Cortex of kidney (tissue), 1 donor: ENCODE measurements around the gene NEB.

Source experiments
- DNase-seq: peaks from one replicate; lab custom pipeline; 2025; lab: John Stamatoyannopoulos, UW

NEB gene, protein sequence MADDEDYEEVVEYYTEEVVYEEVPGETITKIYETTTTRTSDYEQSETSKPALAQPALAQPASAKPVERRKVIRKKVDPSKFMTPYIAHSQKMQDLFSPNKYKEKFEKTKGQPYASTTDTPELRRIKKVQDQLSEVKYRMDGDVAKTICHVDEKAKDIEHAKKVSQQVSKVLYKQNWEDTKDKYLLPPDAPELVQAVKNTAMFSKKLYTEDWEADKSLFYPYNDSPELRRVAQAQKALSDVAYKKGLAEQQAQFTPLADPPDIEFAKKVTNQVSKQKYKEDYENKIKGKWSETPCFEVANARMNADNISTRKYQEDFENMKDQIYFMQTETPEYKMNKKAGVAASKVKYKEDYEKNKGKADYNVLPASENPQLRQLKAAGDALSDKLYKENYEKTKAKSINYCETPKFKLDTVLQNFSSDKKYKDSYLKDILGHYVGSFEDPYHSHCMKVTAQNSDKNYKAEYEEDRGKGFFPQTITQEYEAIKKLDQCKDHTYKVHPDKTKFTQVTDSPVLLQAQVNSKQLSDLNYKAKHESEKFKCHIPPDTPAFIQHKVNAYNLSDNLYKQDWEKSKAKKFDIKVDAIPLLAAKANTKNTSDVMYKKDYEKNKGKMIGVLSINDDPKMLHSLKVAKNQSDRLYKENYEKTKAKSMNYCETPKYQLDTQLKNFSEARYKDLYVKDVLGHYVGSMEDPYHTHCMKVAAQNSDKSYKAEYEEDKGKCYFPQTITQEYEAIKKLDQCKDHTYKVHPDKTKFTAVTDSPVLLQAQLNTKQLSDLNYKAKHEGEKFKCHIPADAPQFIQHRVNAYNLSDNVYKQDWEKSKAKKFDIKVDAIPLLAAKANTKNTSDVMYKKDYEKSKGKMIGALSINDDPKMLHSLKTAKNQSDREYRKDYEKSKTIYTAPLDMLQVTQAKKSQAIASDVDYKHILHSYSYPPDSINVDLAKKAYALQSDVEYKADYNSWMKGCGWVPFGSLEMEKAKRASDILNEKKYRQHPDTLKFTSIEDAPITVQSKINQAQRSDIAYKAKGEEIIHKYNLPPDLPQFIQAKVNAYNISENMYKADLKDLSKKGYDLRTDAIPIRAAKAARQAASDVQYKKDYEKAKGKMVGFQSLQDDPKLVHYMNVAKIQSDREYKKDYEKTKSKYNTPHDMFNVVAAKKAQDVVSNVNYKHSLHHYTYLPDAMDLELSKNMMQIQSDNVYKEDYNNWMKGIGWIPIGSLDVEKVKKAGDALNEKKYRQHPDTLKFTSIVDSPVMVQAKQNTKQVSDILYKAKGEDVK (N-terminal part only)

DNA sequence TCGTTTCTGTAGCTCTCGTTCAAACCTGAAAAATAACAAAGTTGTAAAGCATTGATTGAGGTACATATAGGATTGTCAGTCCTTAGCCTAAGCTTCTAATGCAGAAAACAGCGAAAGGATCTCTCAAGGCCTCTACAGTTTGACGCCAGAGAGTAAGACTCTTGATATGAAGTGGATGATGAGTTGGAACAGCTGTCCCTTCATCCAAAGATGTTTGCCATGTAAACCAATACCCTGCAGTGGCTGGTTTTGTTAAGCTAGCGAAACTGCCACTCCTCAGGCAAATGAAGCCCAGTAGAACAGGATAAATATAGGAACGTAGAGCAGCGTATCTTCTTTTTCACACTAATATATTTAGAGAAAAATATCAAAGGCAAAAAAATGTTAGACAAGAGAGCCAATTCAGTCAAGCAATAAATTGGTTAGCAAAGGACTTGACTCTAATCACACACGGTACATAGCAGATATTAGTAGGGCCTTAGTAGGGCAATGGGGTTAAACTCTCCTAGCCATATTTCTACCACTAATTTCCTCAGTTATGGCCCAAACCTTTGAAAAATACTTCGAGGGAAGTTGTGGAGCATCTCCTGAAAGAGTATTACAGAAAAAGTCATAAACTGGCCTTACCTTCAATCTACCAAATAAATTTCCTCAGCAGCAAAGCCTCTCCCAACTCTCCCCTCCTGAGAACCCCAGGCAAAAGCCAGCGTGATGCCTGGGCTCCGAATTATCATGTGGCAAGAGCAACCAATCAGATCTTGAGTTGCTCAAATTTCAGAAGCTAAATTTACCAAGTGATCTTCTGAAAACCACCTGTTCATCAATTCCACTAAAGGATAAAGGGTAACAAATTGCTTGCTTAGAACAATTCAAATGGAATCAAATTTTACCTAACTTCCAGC is at the start of gene NEB:
Gene NEB (minus strand): TSS at position 706 of the 902 bp plus-strand sequence. CDS start 1,320 bp downstream, outside the sequence.
- DNase-seq = no peak

- no peak for DNase-seq
These were observed 48.9 kb upstream of the NEB start for GRCh38 chr2:151783133-151783520.

- DNase-seq = no peak
These were observed 48.3 kb upstream of the NEB start for GRCh38 chr2:151782378-151783132.

- no peak for DNase-seq
These were observed 47.4 kb upstream of the NEB start for GRCh38 chr2:151781642-151782041.

DNA sequence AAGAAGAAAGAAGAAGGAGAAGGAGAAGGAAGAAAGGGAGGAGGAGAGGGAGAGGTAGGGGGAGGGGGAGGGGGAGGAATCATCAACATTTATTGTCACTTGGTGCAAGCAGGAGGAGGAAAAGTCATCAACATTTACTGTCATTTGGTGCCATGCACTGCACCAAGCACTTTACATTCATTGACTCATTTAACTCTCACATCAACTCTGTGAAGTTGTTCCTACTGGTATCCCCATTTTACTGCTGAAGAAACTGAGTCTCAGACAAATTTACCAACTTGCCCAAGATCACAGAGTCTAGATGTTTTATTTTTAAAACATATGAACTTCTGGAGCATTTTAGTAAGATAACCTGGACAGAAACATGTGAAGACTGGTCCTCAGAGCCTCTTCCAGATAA is 46.7 kb upstream of the NEB start:
- no peak for DNase-seq

GRCh38 chr2:151777935-151778334 is 43.7 kb upstream of the NEB start:
- DNase-seq = no peak

GRCh38 chr2:151777487-151777886 is 43.2 kb upstream of the NEB start:
- DNase-seq = no peak

DNA sequence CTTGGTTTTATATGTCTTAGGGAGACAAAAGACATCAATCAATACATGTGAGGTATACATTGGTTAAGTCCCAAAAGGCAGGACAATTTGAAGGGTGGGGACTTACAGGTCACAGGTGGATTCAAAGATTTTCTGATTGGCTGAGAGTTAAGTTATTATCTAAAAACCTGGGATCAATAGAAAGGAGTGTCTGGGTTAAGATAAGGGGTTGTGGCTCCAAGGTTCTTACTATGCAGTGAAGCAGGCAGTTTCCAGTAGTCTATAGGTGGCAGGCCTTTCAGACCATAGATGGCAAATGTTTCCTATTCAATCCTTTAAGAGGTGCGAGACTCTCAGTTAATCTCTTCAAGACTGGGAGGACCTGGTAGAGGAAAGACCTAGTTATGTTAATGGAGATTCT is 42.1 kb upstream of the NEB start:
- DNase-seq = no peak

DNA sequence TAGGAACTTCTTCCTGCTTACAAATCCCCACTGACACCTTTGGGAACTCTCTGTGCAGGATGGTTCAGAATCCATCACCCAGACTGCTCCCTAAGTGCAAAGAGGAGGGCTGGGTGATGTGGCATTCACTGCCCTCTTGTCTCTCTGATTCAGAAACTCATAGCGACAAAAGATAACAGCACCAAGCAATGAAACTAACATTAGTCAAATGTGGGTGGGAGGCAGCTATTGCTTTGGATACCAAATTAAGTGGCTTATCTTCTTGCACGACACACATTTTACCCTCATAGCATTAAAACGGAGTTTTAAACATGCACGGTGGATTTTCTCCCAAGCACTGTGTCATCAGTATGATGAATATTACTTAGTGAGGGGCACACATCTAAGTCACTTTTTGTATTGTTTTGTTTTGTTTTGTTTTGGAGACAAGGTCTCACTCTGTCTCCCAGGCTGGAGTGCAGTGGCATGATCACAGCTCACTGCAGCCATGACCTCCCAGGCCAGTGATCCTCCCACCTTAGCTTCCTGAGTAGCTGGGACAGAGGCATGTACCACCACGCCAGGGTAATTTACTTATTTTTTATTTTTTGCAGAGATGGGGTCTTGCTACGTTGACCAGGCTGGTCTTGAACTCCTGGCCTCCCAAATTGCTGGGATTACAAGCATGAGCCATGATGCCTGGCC is 40.9 kb upstream of the NEB start:
- DNase-seq = no peak

GRCh38 chr2:151774506-151774905 is 40.2 kb upstream of the NEB start:
- DNase-seq = no peak

- no peak for DNase-seq
These were observed 37.5 kb upstream of the NEB start for GRCh38 chr2:151771599-151772358.

- no peak for DNase-seq
These were observed 36.7 kb upstream of the NEB start for GRCh38 chr2:151770995-151771394.

DNA sequence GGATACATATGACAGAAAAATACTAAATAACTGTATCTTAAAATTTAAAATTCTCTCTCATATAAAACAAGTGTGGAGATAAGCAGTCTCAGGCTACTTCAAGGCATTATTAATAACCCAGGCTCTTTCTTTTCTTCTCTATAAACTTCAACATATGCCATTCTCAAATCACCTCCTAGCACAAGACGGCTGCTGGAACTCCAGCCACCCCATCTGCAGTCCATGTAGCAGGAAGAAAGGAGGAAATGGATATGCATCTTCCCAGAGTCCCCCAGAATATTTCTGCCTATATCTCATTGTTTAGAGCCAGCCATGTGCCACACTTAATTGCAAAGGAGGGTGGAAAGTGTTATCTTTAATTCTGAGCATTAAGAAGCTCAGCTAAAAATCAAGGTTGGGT is 35.3 kb upstream of the NEB start:
- DNase-seq = no peak

GRCh38 chr2:151767536-151767935 is 33.3 kb upstream of the NEB start:
- no peak for DNase-seq

- no peak for DNase-seq
These were observed 32.3 kb upstream of the NEB start for GRCh38 chr2:151766437-151767153.

DNA sequence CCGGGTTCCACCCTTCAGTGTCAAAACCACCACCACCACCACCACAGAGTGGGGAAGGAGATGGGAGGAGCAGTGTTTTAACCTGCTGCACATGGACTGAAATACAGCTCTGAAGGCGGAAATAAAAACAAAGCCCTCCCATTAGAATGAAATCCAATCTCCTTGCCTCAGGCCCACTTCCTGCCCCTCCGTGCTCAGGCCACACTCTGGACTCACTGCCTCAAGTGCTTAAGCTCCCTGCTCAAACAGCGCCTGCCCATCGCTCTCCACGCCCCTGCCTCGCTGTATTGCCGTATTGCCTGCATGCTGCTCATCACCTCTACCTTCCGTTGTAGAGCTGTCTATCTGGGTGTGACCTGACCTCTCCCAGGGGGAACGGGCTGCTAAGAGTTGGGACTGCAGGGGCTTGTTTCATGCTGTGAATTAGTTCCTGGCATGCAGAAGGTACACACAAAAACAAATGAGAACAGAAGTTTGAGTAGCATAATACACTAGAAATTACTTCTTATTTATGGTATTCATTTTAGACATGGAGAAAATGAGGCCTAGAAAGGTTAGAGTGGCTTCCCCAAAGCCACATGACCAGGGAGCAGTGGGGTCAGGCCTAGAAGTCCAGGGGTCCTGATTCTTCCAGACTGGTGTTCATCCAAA is 31.6 kb upstream of the NEB start:
- no peak for DNase-seq

DNA sequence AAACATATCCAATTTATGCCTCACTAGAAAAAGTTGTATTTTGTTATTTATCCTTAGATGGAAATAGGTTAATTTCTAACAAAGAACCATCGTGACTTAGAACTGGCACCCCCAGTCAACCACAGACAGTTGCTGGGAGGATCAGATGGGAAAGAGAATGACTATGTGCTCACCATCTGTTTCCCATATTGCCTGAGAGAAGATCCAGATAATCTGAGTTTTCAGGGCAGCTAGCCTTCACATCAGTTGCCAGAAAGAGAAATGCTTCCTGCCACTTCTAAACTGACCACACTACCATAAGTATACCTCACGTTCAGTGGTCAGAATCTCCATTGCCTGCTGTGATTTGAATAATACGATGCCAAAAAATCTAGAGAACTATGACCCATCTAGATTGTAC is 28.4 kb upstream of the NEB start:
- DNase-seq = no peak

DNA sequence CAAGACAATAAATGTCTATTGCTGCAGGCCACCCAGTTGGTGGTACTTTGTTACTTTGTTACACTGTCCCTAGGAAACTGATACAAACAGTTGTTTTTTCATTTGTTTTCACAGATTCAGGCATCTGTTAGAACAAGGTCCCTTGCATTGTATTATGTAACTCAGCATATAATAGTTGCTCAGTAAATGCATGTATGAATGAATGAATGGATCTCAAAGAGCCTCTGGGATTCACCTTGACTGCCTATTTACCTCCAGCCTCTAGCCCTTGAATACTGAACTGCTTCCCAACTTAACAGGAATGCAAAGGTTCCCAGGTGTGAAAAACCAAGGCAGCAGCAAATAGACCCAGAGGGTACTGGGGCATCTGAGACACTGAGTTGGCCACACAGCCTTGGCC is 27.4 kb upstream of the NEB start:
- no peak for DNase-seq
